BLaER1 treated with 17β-estradiol and CSF1 and Interleukin-3, amounts not matched to agents 10 nM and 100 nM (cell line): Measurements from ENCODE around the gene ATP13A5.

Experiments used
- H3K27ac ChIP-seq, 11 experiments: shearing (Covaris generic); formaldehyde crosslinking; 2 replicates each; pipeline ENCODE4 v1.8.1; 2022
- H3K27me3 ChIP-seq, 11 experiments: shearing (Covaris generic); formaldehyde crosslinking; 2 replicates each; pipeline ENCODE4 v1.8.1; 2022
- H3K36me3 ChIP-seq, 11 experiments: shearing (Covaris generic); formaldehyde crosslinking; 2 replicates each; pipeline ENCODE4 v1.8.1; 2022
- H3K4me1 ChIP-seq, 10 experiments: shearing (Covaris generic); formaldehyde crosslinking; 2 replicates each; pipeline ENCODE4 v1.8.1; 2022
- H3K4me2 ChIP-seq, 11 experiments: shearing (Covaris generic); formaldehyde crosslinking; 2 replicates each; pipeline ENCODE4 v1.8.1; 2022
- H3K4me3 ChIP-seq, 10 experiments: shearing (Covaris generic); formaldehyde crosslinking; 2 replicates each; pipeline ENCODE4 v1.8.1; 2022
- H3K9ac ChIP-seq, 11 experiments: shearing (Covaris generic); formaldehyde crosslinking; 2 replicates each; pipeline ENCODE4 v1.8.1; 2022
- H3K9me3 ChIP-seq, 11 experiments: shearing (Covaris generic); formaldehyde crosslinking; replicated peaks in 1 of 11; 2 replicates each; pipeline ENCODE4 v1.8.1; 2022
- H4K20me1 ChIP-seq, 11 experiments: shearing (Covaris generic); formaldehyde crosslinking; 2 replicates each; pipeline ENCODE4 v1.8.1; 2022
- Cebpa-rat ChIP-seq, 11 experiments: shearing (Covaris generic); IDR thresholded peaks; 2 replicates each; pipeline ENCODE4 v1.8.1; 2022

The ATP13A5 gene

DNA sequence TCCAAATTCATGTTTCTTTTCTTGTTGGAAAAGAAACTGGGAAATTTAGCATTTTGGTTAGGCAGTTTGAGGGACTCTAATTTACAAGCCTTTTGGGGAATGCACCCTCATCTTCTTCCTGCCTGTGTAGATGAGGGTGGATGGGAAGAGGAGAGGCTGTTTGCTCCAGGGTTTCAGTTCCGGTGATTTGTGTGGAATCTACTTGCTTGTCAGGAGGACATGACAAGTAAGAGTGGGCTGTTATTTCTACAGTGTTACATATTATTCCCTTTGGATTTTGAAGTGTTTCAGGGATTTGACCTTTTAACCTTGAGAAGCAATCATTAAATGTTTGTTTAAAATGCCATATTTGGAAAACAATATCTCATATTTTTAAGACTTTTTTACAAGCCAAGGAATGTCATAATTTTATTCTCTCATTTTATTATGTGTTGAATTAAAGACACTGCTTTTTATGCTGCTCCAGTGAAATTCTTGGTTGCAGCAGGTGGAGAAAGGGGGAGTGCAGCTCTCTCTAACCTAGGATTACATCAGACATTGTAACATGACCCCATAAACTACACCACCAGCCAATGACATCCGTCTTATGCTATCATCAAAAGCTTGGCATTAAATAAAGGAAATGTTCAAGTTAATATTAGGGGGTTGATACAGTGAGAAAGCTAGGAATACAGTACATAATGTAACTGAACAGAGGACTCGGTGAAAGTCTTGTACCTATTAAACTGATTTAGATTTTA, 107.3 kb downstream of the ATP13A5 start:
- H3K9me3 ChIP-seq, result no peaks in the 10 kb centered on the region
- no peaks in the 10 kb centered on the region for H3K36me3 ChIP-seq
- no peaks in the 10 kb centered on the region for H3K4me1 ChIP-seq
- TF ChIP-seq Cebpa-rat (IDR thresholded peaks at IDR 0.05), result no peak
- no peak overlapping the region for H3K27ac ChIP-seq
- no peaks in the 10 kb centered on the region for H4K20me1 ChIP-seq
- H3K4me3 ChIP-seq, result no peak overlapping the region
- no peak overlapping the region for H3K9ac ChIP-seq
- no peak overlapping the region for H3K4me2 ChIP-seq
- no peaks in the 10 kb centered on the region for H3K27me3 ChIP-seq

- no peaks in the 10 kb centered on the region for H3K27me3 ChIP-seq
- no peak overlapping the region for H3K27ac ChIP-seq
- no peaks in the 10 kb centered on the region for H3K9me3 ChIP-seq
- H3K9ac ChIP-seq, result no peak overlapping the region
- H3K36me3 ChIP-seq, result no peaks in the 10 kb centered on the region
- no peak overlapping the region for H3K4me2 ChIP-seq
- H3K4me3 ChIP-seq, result no peak overlapping the region
- no peak for TF ChIP-seq Cebpa-rat (IDR thresholded peaks at IDR 0.05)
- H4K20me1 ChIP-seq, result no peaks in the 10 kb centered on the region
- no peaks in the 10 kb centered on the region for H3K4me1 ChIP-seq
Observed at GRCh38 chr3:193270451-193270850, 108.1 kb downstream of the ATP13A5 start.

- Histone ChIP-seq H3K27ac (no peak overlapping the region), H3K36me3 (no peaks in the 10 kb centered on the region), H3K27me3 (no peaks in the 10 kb centered on the region), H3K4me3 (no peak overlapping the region), H3K4me1 (no peaks in the 10 kb centered on the region), H3K4me2 (no peak overlapping the region), H3K9me3 (no peaks in the 10 kb centered on the region), H4K20me1 (no peaks in the 10 kb centered on the region), H3K9ac (no peak overlapping the region)
- no peak for TF ChIP-seq Cebpa-rat (IDR thresholded peaks at IDR 0.05)
Observed at GRCh38 chr3:193269343-193270028, 109.1 kb downstream of the ATP13A5 start.

DNA sequence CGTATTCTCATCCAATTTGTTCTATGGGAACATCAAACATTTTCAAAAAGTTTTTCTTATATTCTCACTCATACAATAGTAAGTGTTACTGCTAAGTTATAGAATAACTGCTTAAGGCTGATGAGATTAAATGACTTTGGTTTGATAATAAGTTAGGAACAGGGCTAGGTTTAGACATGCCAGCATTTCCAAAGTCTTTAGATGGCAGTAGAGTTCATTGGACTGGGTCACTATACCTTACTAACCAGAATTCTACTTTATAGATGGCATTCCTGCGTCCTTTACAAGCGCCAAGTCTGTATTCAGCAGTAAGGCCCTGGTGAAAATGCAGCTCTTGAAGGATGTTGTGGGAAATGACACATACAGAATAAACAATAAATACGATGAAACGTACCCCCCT, 115.8 kb downstream of the ATP13A5 start:
- no peak overlapping the region for H3K9ac ChIP-seq
- H3K27ac ChIP-seq, result no peak overlapping the region

GRCh38 chr3:193261970-193262369, 116.6 kb downstream of the ATP13A5 start:
- no peak for TF ChIP-seq Cebpa-rat (IDR thresholded peaks at IDR 0.05)

More for the DNA sequence above, 115.8 kb downstream of the ATP13A5 start:
- Histone ChIP-seq H3K9me3 (no peaks in the 10 kb centered on the region), H3K4me3 (no peak overlapping the region), H4K20me1 (no peaks in the 10 kb centered on the region), H3K4me1 (no peaks in the 10 kb centered on the region), H3K4me2 (no peak overlapping the region), H3K27me3 (no peaks in the 10 kb centered on the region), H3K36me3 (no peaks in the 10 kb centered on the region)
- no peak for TF ChIP-seq Cebpa-rat (IDR thresholded peaks at IDR 0.05)

DNA sequence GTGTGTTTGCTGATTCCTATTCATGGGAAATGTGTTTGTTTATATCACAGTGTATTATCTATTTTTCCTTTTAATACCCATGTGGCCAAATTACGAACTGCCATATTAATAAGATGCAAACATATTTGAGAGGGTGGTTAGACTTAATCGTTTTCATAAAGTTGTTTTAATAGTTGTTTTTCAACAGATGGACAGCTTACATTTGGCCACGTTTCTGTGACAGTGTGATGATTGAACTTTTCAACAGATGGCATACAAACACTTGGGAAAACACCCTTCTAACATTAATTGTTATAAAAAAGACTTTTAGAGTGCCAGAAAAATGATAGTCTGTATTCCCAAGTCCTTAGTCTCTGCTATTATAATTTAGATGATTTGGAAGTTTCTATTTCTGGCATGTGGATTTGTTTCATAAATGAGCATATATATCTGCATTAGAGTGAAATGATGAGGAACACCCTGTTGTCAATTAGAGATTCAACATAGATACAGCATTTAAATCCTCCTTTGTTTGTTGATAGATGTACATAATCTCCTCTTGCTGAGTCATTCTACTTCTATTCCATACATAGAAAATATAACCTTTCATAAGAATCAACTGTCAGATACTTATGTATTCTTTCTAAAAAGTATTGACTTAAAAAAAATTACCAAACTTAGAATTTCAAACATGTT, 124.4 kb downstream of the ATP13A5 start:
- no peaks in the 10 kb centered on the region for H3K27me3 ChIP-seq
- H3K36me3 ChIP-seq, result no peaks in the 10 kb centered on the region
- H3K9ac ChIP-seq, result no peak overlapping the region
- TF ChIP-seq Cebpa-rat (IDR thresholded peaks at IDR 0.05), result no peak
- no peak overlapping the region for H3K4me2 ChIP-seq
- no peaks in the 10 kb centered on the region for H3K4me1 ChIP-seq
- no peak overlapping the region for H3K27ac ChIP-seq
- H3K4me3 ChIP-seq, result no peak overlapping the region
- no peaks in the 10 kb centered on the region for H4K20me1 ChIP-seq
- peaks cover 14 to 26% (median 15%) of the 10 kb centered on the region in 11 experiments for H3K9me3 ChIP-seq

More at GRCh38 chr3:193261970-193262369, 116.6 kb downstream of the ATP13A5 start:
- Histone ChIP-seq H3K9me3 (no peaks in the 10 kb centered on the region), H3K27me3 (no peaks in the 10 kb centered on the region), H3K4me3 (no peak overlapping the region), H3K9ac (no peak overlapping the region), H4K20me1 (no peaks in the 10 kb centered on the region), H3K4me2 (no peak overlapping the region), H3K4me1 (no peaks in the 10 kb centered on the region), H3K27ac (no peak overlapping the region), H3K36me3 (no peaks in the 10 kb centered on the region)

DNA sequence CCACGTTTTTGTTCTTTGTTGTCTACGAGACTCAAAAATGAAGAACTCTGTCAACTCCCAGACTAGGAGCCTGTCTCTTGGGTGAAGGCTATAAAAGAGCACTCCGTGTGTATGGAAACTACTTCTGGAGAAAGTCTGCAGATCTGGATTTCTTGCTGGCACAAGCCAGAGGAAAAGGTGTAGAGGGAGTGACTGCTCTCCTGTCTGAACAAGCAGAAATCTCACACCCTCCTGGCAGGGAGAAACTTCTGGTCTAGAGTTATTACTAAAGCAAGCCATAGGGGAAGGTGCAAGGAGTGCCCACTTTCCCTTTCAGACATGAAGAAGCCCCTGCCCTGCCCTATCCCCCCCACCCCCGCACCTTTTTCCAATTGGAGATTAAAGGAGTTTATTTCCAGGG, 128.1 kb downstream of the ATP13A5 start:
- H3K9ac ChIP-seq, result no peak overlapping the region
- no peaks in the 10 kb centered on the region for H3K4me1 ChIP-seq
- no peak for TF ChIP-seq Cebpa-rat (IDR thresholded peaks at IDR 0.05)
- H3K27ac ChIP-seq, result no peak overlapping the region
- H3K36me3 ChIP-seq, result no peaks in the 10 kb centered on the region
- peaks cover 36 to 52% (median 42%) of the 10 kb centered on the region in 11 experiments for H3K9me3 ChIP-seq
- no peaks in the 10 kb centered on the region for H4K20me1 ChIP-seq
- no peaks in the 10 kb centered on the region for H3K27me3 ChIP-seq
- no peak overlapping the region for H3K4me3 ChIP-seq
- no peak overlapping the region for H3K4me2 ChIP-seq

DNA sequence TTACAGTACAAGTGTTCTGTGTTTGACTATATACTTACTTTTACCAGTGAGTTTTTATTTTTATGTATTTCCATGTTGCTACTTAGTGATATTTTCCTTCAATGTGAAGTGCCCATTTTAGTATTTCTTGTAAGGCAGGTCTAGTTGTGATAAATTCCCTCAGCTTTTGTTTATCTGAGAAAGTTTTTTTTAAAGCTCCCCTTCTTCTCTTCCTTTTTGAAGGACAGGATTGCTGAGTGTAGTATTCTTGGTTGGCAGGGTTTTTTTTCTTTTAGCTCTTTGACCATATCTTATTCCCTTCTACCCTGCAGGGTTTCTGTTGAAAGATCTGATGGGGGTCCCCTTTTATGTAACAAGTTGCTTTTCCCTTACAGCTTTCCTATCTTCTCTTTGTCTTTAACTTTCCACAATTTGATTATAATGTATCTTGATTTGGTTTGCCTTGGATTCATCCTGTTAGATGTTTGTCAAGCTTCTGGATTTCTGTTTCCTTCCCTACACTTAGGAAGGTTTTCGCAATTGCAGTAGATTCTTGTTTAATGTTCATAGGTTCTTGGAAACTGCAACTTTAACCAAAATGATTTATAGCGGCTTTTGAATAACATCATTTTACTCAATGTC, 129.6 kb downstream of the ATP13A5 start:
- Histone ChIP-seq H3K36me3 (no peaks in the 10 kb centered on the region), H3K9ac (no peak overlapping the region), H3K27ac (no peak overlapping the region), H4K20me1 (no peaks in the 10 kb centered on the region), H3K4me3 (no peak overlapping the region), H3K4me1 (no peaks in the 10 kb centered on the region), H3K4me2 (no peak overlapping the region), H3K27me3 (no peaks in the 10 kb centered on the region), H3K9me3 (peaks cover 36 to 52% (median 42%) of the 10 kb centered on the region in 11 experiments)
- no peak for TF ChIP-seq Cebpa-rat (IDR thresholded peaks at IDR 0.05)

DNA sequence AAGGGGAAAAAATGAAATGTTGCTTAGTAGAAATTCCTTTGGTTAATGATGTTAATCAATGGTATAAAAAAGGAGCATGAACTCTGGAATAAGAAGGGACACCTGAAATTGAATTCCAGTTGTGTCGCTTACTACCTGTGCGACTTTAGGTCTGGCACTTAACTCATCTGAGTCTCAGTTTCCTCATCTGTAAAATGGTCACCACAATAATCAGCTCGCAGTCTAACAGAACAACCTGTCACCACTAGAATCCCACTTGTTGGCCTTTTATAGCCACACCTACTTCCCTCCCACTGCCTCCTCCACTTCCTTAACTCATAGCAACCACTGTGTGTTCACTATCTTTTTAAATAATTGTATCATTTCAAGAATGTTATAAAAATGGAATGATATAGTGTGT, 135.0 kb downstream of the ATP13A5 start:
- TF ChIP-seq Cebpa-rat (IDR thresholded peaks at IDR 0.05), result no peak
- H3K4me1 ChIP-seq, result no peaks in the 10 kb centered on the region
- H4K20me1 ChIP-seq, result no peaks in the 10 kb centered on the region

More for the DNA sequence above, 135.0 kb downstream of the ATP13A5 start:
- Histone ChIP-seq H3K4me2 (no peak overlapping the region), H3K27ac (no peak overlapping the region), H3K4me3 (no peak overlapping the region), H3K9me3 (peaks cover 18 to 31% (median 23%) of the 10 kb centered on the region in 11 experiments), H3K27me3 (no peaks in the 10 kb centered on the region), H3K36me3 (no peaks in the 10 kb centered on the region), H3K9ac (no peak overlapping the region)
